Endothelial cell of umbilical vein (primary cell): ENCODE data around the gene AGRN. TPM values are rescaled to one million over a fixed set of nuclear protein-coding genes. Genes with fewer than 3 reads are reported as not detected.

ENCODE experiments used
- BruUV-seq: library from RNA; stranded (reverse); fragments of 400-500 nt; replicated peaks from 2 replicates; lab custom pipeline; 2021; lab: Mats Ljungman, UMichigan
- CTCF ChIA-PET: fragments of 300-600, 350-600 bp; sonication (Branson Sonifier 250); formaldehyde crosslinking; loops from one replicate; lab custom pipeline; 2021; ENCODE audit warnings: antibody characterized with exemption, inconsistent platforms; lab: Charles Lee
- POLR2A ChIA-PET: fragments of 300-600, 350-600 bp; sonication (Branson Sonifier 250); formaldehyde crosslinking; loops from one replicate; lab custom pipeline; 2021; ENCODE audit warnings: antibody characterized with exemption, inconsistent platforms; lab: Charles Lee
- DNase-seq: peaks from one replicate; pipeline ENCODE4 v3.0.0-alpha.2; 2011; ENCODE audit warnings: low read depth, low spot score
- FAIRE-seq: peaks from 2 replicates; lab custom pipeline; 2011; peaks lifted over from hg19 to GRCh38; lab: Jason Lieb, UNC
- H2AFZ ChIP-seq: 2 replicates; pipeline ENCODE4 v1.6.0; 2012; ENCODE audit warnings: low read depth, low read length, control low read depth, inconsistent platforms
- H3K27ac ChIP-seq: 2 replicates; pipeline ENCODE4 v1.5.1; 2011; ENCODE audit warnings: low read depth, mild to moderate bottlenecking, control low read depth, low read length, moderate library complexity; ENCODE audit not compliant: insufficient read depth
- H3K27me3 ChIP-seq, 2 experiments: 2 replicates each; pipeline versions ENCODE4 v1.6.0 to v1.6.1; 2011; ENCODE audit warnings: low read length in 2 of 2, mixed read lengths in 1 of 2; ENCODE audit not compliant: control insufficient read depth in 2 of 2, insufficient read depth in 2 of 2
- H3K36me3 ChIP-seq, 2 experiments: 2 replicates in 1 of 2; 3 replicates in 1 of 2; pipeline ENCODE4 v1.5.1; 2011; ENCODE audit warnings: low read length in 2 of 2, mild to moderate bottlenecking in 1 of 2, moderate library complexity in 1 of 2; ENCODE audit not compliant: control insufficient read depth in 2 of 2, insufficient read depth in 2 of 2; ENCODE audit errors: extremely low read depth in 1 of 2
- H3K4me1 ChIP-seq: 3 replicates; pipeline ENCODE4 v1.5.1; 2011; ENCODE audit warnings: mild to moderate bottlenecking, low read length; ENCODE audit not compliant: control insufficient read depth, insufficient read depth; ENCODE audit errors: extremely low read depth
- H3K4me2 ChIP-seq: 2 replicates; pipeline ENCODE4 v1.6.1; 2011; ENCODE audit warnings: low read length, control low read depth, mixed read lengths; ENCODE audit not compliant: insufficient read depth
- H3K4me3 ChIP-seq, 3 experiments: fragments of 200-600 bp in 1 of 3; sonication (generic), shearing (Covaris generic) in 1 of 3; replicated peaks in 1 of 3; 2 replicates each; pipeline ENCODE4 v1.5.1; 2011 to 2016; ENCODE audit warnings: control low read depth in 3 of 3, low read length in 3 of 3, mild to moderate bottlenecking in 2 of 3, inconsistent platforms in 1 of 3, low read depth in 1 of 3, moderate library complexity in 1 of 3; ENCODE audit not compliant: insufficient read depth in 1 of 3
- H3K79me2 ChIP-seq: 2 replicates; pipeline ENCODE4 v1.6.0; 2012; ENCODE audit warnings: low read length, inconsistent platforms; ENCODE audit not compliant: control insufficient read depth, insufficient read depth
- H3K9ac ChIP-seq: replicated peaks from 2 replicates; pipeline ENCODE3; 2011; ENCODE audit warnings: low read length, control low read depth; ENCODE audit not compliant: insufficient read depth; ENCODE audit errors: extremely low read depth
- H3K9me1 ChIP-seq: replicated peaks from 3 replicates; pipeline ENCODE4 v1.6.0; 2011; ENCODE audit warnings: mild to moderate bottlenecking, low read length; ENCODE audit not compliant: control insufficient read depth, insufficient read depth; ENCODE audit errors: extremely low read depth
- H3K9me3 ChIP-seq: replicated peaks from 2 replicates; pipeline ENCODE4 v1.5.1; 2012; ENCODE audit warnings: low read length, inconsistent platforms; ENCODE audit not compliant: control insufficient read depth, insufficient read depth
- H4K20me1 ChIP-seq: replicated peaks from 2 replicates; pipeline ENCODE3; 2011; ENCODE audit warnings: mild to moderate bottlenecking, low read length; ENCODE audit not compliant: control insufficient read depth, insufficient read depth; ENCODE audit errors: extremely low read depth
- CTCF ChIP-seq, 2 donors: IDR thresholded peaks; 1 replicate in 1 of 2; 2 replicates in 1 of 2; pipeline ENCODE4 v1.5.1; 2011; ENCODE audit warnings: low read length in 2 of 2, mild to moderate bottlenecking in 2 of 2, moderate library complexity in 2 of 2, control low read depth in 1 of 2, inconsistent platforms in 1 of 2, low read depth in 1 of 2; ENCODE audit not compliant: insufficient read depth in 1 of 2; ENCODE audit errors: extremely low read depth in 1 of 2
- EZH2 ChIP-seq: IDR thresholded peaks from 2 replicates; pipeline ENCODE4 v1.6.1; 2012; ENCODE audit warnings: borderline replicate concordance, low read depth, mild to moderate bottlenecking, moderate library complexity, low read length, inconsistent platforms; ENCODE audit not compliant: severe bottlenecking
- FOS ChIP-seq: IDR thresholded peaks from 2 replicates; pipeline ENCODE4 v1.6.1; 2011; ENCODE audit warnings: mild to moderate bottlenecking, low read length, moderate library complexity, borderline replicate concordance; ENCODE audit not compliant: insufficient read depth
- MAX ChIP-seq: IDR thresholded peaks from 2 replicates; pipeline ENCODE4 v1.6.1; 2011; ENCODE audit not compliant: insufficient read depth, insufficient read length
- MYC ChIP-seq: IDR thresholded peaks from one replicate; pipeline ENCODE4 v1.6.1; 2011; ENCODE audit warnings: mild to moderate bottlenecking, low read depth, low read length
- POLR2A ChIP-seq: IDR thresholded peaks from 2 replicates; pipeline ENCODE4 v1.6.1; 2012; ENCODE audit warnings: low read depth, mild to moderate bottlenecking, control low read depth, low read length
- POLR2AphosphoS5 ChIP-seq: IDR thresholded peaks from 2 replicates; pipeline ENCODE4 v1.6.1; 2012; ENCODE audit warnings: low read depth, mild to moderate bottlenecking, control low read depth, low read length, moderate library complexity; ENCODE audit not compliant: insufficient read depth
- dilution Hi-C: fragments of 300-500 bp; cut with MboI; formaldehyde crosslinking; loops from one replicate; pipeline ENCODE4 v1.15.0; 2019; ENCODE audit warnings: low sequenced_read_pairs; ENCODE audit not compliant: extremely low pct_ligation_motif_present
- intact Hi-C: fragments of 100-400 bp; cut with micrococcal nuclease; formaldehyde crosslinking; loops from one replicate; pipeline ENCODE4 v1.10.0; 2022
- polyA plus RNA-seq, 4 experiments: library from polyadenylated mRNA; depleted of rRNA in 3 of 4; stranded (reverse) in 3 of 4; unstranded in 1 of 4; fragments of >200 nt; gene quantifications; 2 replicates each; pipeline versions ENCODE4 v1.2.1 to v1.2.3, GENCODE V29; 2011 to 2012; ENCODE audit warnings: missing spikeins in 1 of 4
- total RNA-seq: library from RNA; stranded (reverse); gene quantifications from 2 replicates; pipeline ENCODE4 v1.2.3, GENCODE V29; 2021

Gene AGRN
- total and polyA plus RNA-seq, 2 donors (not counting 3 experiments of a cell fraction or from before 2014, with no cell fraction given): 66.6 to 67.8 TPM

- H2AFZ ChIP-seq: no peak overlapping the region
- FAIRE-seq: no peak
- POLR2A ChIA-PET: no interaction called here
These were observed 16.1 kb upstream of the AGRN start for GRCh38 chr1:1003618-1004419.

More at GRCh38 chr1:1003618-1004419, 16.1 kb upstream of the AGRN start:
- intact Hi-C loops: no loop called here
- H3K9ac ChIP-seq: no peak overlapping the region
- no peaks in the 10 kb centered on the region for H3K36me3 ChIP-seq
- H3K4me2 ChIP-seq: no peak overlapping the region
- H3K9me1 ChIP-seq: no peaks in the 10 kb centered on the region
- dilution Hi-C loops: no loop called here
- TF ChIP-seq EZH2 (no peak), MYC (no peak), CTCF (IDR thresholded peaks at IDR 0.05; ENCODE audit: extremely low read depth in 1 of 2, insufficient read depth in 1 of 2, low read depth in 1 of 2, low read length in 2 of 2) (no peak), POLR2AphosphoS5 (no peak), POLR2A (no peak), MAX (no peak), FOS (no peak)
- H3K4me1 ChIP-seq: peaks cover 21% of the 10 kb centered on the region
- H3K9me3 ChIP-seq: no peaks in the 10 kb centered on the region
- CTCF ChIA-PET: interaction anchor here (1.2 to 5.7 kb wide), 4 partner anchors 10 to 60 kb away, joined by 3 to 41 read pairs (median 8); partner anchors contain the start of gene ISG15
- H3K79me2 ChIP-seq: no peaks in the 10 kb centered on the region
- H3K27ac ChIP-seq: no peak overlapping the region
- no peak for DNase-seq
- no TSS peak for BruUV-seq
- peaks cover 0 to 7% of the 10 kb centered on the region in 2 experiments for H3K27me3 ChIP-seq
- no peak overlapping the region for H3K4me3 ChIP-seq
- H4K20me1 ChIP-seq: no peaks in the 10 kb centered on the region
